HepG2 (cell line): ENCODE results near the gene EXOC3. TPM values are rescaled to one million over a fixed set of nuclear protein-coding genes. Genes with fewer than 3 reads are reported as not detected.

Source experiments
- ATAC-seq: fragments of 200-7000 bp; cut with Tn5 transposase; 3 replicates; pipeline ENCODE4 v1.9.1; 2020; ENCODE audit warnings: mild to moderate bottlenecking, moderate library complexity
- BruUV-seq: library from RNA; stranded (reverse); fragments of 400-500 nt; replicated peaks from 2 replicates; lab custom pipeline; 2021; lab: Mats Ljungman, UMichigan
- CTCF ChIA-PET: fragments of 300-600 bp; formaldehyde crosslinking; extraction: SDS; loops from one replicate; lab custom pipeline; 2021; ENCODE audit warnings: low total read pairs, inconsistent platforms, low intra/inter-chr PET ratio; lab: Yijun Ruan, JAX
- POLR2A ChIA-PET: fragments of 350-600 bp; sonication (Branson Sonifier 250); formaldehyde crosslinking; loops from one replicate; lab custom pipeline; 2020; ENCODE audit warnings: antibody characterized with exemption, inconsistent platforms; lab: Yijun Ruan, JAX
- DNase-seq: peaks from one replicate; pipeline ENCODE4 v3.0.0-alpha.2; 2015; ENCODE audit warnings: low spot score
- FAIRE-seq: peaks from 3 replicates; lab custom pipeline; 2011; peaks lifted over from hg19 to GRCh38; lab: Jason Lieb, UNC
- H2AFZ ChIP-seq: one replicate; pipeline ENCODE4 v1.6.1; 2011; ENCODE audit warnings: low read length, inconsistent platforms
- H3K27ac ChIP-seq: fragments of 300-600 bp; 3 replicates; pipeline ENCODE4 v1.8.0; 2011; ENCODE audit warnings: mixed run types, mild to moderate bottlenecking, mixed read lengths, low read length, inconsistent platforms; ENCODE audit not compliant: insufficient read depth; ENCODE audit errors: extremely low read length
- H3K27me3 ChIP-seq, 2 experiments: fragments of 200-600 bp in 1 of 2; 2 replicates in 1 of 2; 3 replicates in 1 of 2; pipeline versions ENCODE4 v1.6.0 to v1.8.0; 2011; ENCODE audit warnings: low read length in 2 of 2, mild to moderate bottlenecking in 2 of 2, moderate library complexity in 2 of 2, inconsistent platforms in 1 of 2; ENCODE audit not compliant: insufficient read depth in 2 of 2, control insufficient read depth in 1 of 2
- H3K36me3 ChIP-seq, 2 experiments: fragments of 200-600 bp in 1 of 2; replicated peaks in 1 of 2; 2 replicates in 1 of 2; 3 replicates in 1 of 2; pipeline versions ENCODE4 v1.5.1 to v1.8.0; 2011; ENCODE audit warnings: low read length in 2 of 2, inconsistent platforms in 1 of 2; ENCODE audit not compliant: insufficient read depth in 2 of 2, control insufficient read depth in 1 of 2
- H3K4me1 ChIP-seq: 2 replicates; pipeline ENCODE4 v1.5.1; 2012; ENCODE audit warnings: low read length, inconsistent platforms; ENCODE audit not compliant: insufficient read depth
- H3K4me2 ChIP-seq: 2 replicates; pipeline ENCODE4 v1.6.0; 2011; ENCODE audit warnings: low read depth, low read length, inconsistent platforms
- H3K4me3 ChIP-seq, 3 experiments: fragments of 200-600 bp in 1 of 3; sonication (generic), shearing (Covaris generic) in 1 of 3; replicated peaks in 1 of 3; 2 replicates each; pipeline ENCODE4 v1.5.1; 2011 to 2016; ENCODE audit warnings: low read length in 3 of 3, inconsistent platforms in 2 of 3, low read depth in 2 of 3, mild to moderate bottlenecking in 2 of 3, control low read depth in 1 of 3, mixed read lengths in 1 of 3; ENCODE audit not compliant: insufficient read depth in 1 of 3
- H3K79me2 ChIP-seq: one replicate; pipeline ENCODE4 v1.6.1; 2011; ENCODE audit warnings: low read length, inconsistent platforms; ENCODE audit not compliant: insufficient read depth
- H3K9ac ChIP-seq: 2 replicates; pipeline ENCODE4 v1.6.0; 2011; ENCODE audit warnings: mild to moderate bottlenecking, low read depth, low read length, inconsistent platforms; ENCODE audit not compliant: insufficient read depth
- H3K9me3 ChIP-seq: 2 replicates; pipeline ENCODE4 v1.5.1; 2012; ENCODE audit warnings: mild to moderate bottlenecking, low read length
- H4K20me1 ChIP-seq: 2 replicates; pipeline ENCODE4 v1.6.0; 2011; ENCODE audit warnings: inconsistent platforms, mild to moderate bottlenecking, low read length, moderate library complexity; ENCODE audit not compliant: insufficient read depth
- DBP ChIP-seq: sonication (generic); formaldehyde crosslinking; IDR thresholded peaks from 2 replicates; pipeline ENCODE4 v1.4.0; 2020; ENCODE audit warnings: missing genetic modification reagents; ENCODE audit errors: not compliant biosample characterization
- JARID2 ChIP-seq: sonication (generic); formaldehyde crosslinking; IDR thresholded peaks from 2 replicates; pipeline ENCODE4 v1.8.1; 2023; ENCODE audit warnings: missing genetic modification reagents, inconsistent platforms; ENCODE audit not compliant: insufficient replicate concordance
- KAT8 ChIP-seq: IDR thresholded peaks from 2 replicates; pipeline ENCODE4 v1.6.1; 2016; ENCODE audit warnings: missing genetic modification reagents, missing compliant biosample characterization
- NR3C1 ChIP-seq: sonication (generic); formaldehyde crosslinking; IDR thresholded peaks from 2 replicates; pipeline ENCODE4 v1.4.0; 2020; ENCODE audit warnings: missing genetic modification reagents
- PBX2 ChIP-seq: IDR thresholded peaks from 2 replicates; pipeline ENCODE4 v1.6.1; 2016; ENCODE audit warnings: control low read depth
- PHF5A ChIP-seq: IDR thresholded peaks from one replicate; pipeline ENCODE4 v1.6.1; 2018; ENCODE audit warnings: low read depth, missing genetic modification reagents; ENCODE audit not compliant: unreplicated experiment
- REXO4 ChIP-seq: sonication (generic); formaldehyde crosslinking; IDR thresholded peaks from 2 replicates; pipeline ENCODE4 v1.8.0; 2022; ENCODE audit warnings: missing genetic modification reagents, mild to moderate bottlenecking, borderline replicate concordance
- ZBTB38 ChIP-seq: sonication (generic); formaldehyde crosslinking; IDR thresholded peaks from 2 replicates; pipeline ENCODE4 v1.5.1; 2020; ENCODE audit warnings: mild to moderate bottlenecking, missing genetic modification reagents
- ZMYM3 ChIP-seq: sonication (generic); formaldehyde crosslinking; IDR thresholded peaks from 2 replicates; pipeline ENCODE4 v1.5.1; 2020; ENCODE audit warnings: mild to moderate bottlenecking, missing genetic modification reagents
- ZNF337 ChIP-seq: sonication (generic); formaldehyde crosslinking; IDR thresholded peaks from 2 replicates; pipeline ENCODE4 v1.5.1; 2020; ENCODE audit warnings: missing genetic modification reagents, low read depth, mild to moderate bottlenecking, borderline replicate concordance
- ZNF574 ChIP-seq: sonication (generic); formaldehyde crosslinking; IDR thresholded peaks from 2 replicates; pipeline ENCODE4 v1.4.0; 2020; ENCODE audit warnings: missing genetic modification reagents
- ZNF775 ChIP-seq: sonication (generic); formaldehyde crosslinking; IDR thresholded peaks from 2 replicates; pipeline ENCODE4 v1.4.0; 2020; ENCODE audit warnings: missing genetic modification reagents, mild to moderate bottlenecking, moderate library complexity, borderline replicate concordance
- ZSCAN25 ChIP-seq: sonication (generic); formaldehyde crosslinking; IDR thresholded peaks from 2 replicates; pipeline ENCODE4 v1.8.0; 2022; ENCODE audit warnings: mild to moderate bottlenecking, missing genetic modification reagents
- ZSCAN29 ChIP-seq: sonication (generic); formaldehyde crosslinking; conservative IDR thresholded peaks from 2 replicates; pipeline ENCODE4 v1.4.0; 2020; ENCODE audit warnings: mild to moderate bottlenecking, missing genetic modification reagents
- WGBS: methylation state at CpG from one replicate; pipeline ENCODE4 v1.1.6; 2017; ENCODE audit warnings: low lambda C conversion rate; 5-methylcytosine and 5-hydroxymethylcytosine counted together
- in situ Hi-C: cut with HindIII; loops from 2 replicates; pipeline ENCODE4 v1.10.0; 2017; ENCODE audit warnings: low pct_unique_long_range_greater_than_20kb; ENCODE audit not compliant: extremely low pct_ligation_motif_present
- intact Hi-C: fragments of 100-400 bp; cut with micrococcal nuclease; formaldehyde crosslinking; loops from one replicate; pipeline ENCODE4 v1.10.0; 2022; ENCODE audit not compliant: unreplicated experiment
- polyA plus RNA-seq, 8 experiments: library from polyadenylated mRNA; depleted of rRNA in 3 of 8; stranded (reverse) in 7 of 8; unstranded in 1 of 8; fragments of >200 nt; fragmentation: Illumina TruSeq in 4 of 8; extraction: Trizol in 4 of 8; gene quantifications; 2 replicates each; pipeline versions ENCODE4 v1.2.1 to v1.2.3, GENCODE V29; 2011 to 2016; ENCODE audit warnings: low read depth in 4 of 8, missing spikeins in 1 of 8, mixed read lengths in 1 of 8; ENCODE audit not compliant: insufficient read depth in 1 of 8
- total RNA-seq, 5 experiments: library from RNA; depleted of rRNA; stranded (reverse); fragments of >200 nt; fragmentation: Illumina TruSeq; extraction: Trizol; gene quantifications; 2 replicates each; pipeline ENCODE4 v1.2.3, GENCODE V29; 2016; ENCODE audit warnings: low read depth in 1 of 5

The EXOC3 gene
- total and polyA plus RNA-seq, 2 of the 13 experiments (the other 11 are each of a cell fraction or from before 2014, with no cell fraction given) = 9.2 to 20.5 TPM

GRCh38 chr5:402615-403359, 40.2 kb upstream of the EXOC3 start:
- Histone ChIP-seq H4K20me1 (no peaks in the 10 kb centered on the region), H3K9ac (no peak overlapping the region), H3K4me3 (no peak overlapping the region), H3K27ac (no peak overlapping the region), H3K4me1 (peaks cover 12% of the 10 kb centered on the region), H3K36me3 (no peaks in the 10 kb centered on the region), H3K79me2 (no peaks in the 10 kb centered on the region), H3K27me3 (peaks cover 0 to 2% of the 10 kb centered on the region in 2 experiments; a peak in 2 of 5 replicates), H3K9me3 (no peaks in the 10 kb centered on the region), H3K4me2 (no peak overlapping the region), H2AFZ (no peak overlapping the region)
- intact Hi-C loops = no loop called here
- 87% methylated on average over 20 of the region's 20 CpGs for WGBS
- FAIRE-seq (no peak), ATAC-seq (no peak), DNase-seq (no peak)
- TF ChIP-seq NR3C1 (CRISPR knock-in tag) (no peak), ZSCAN25 (CRISPR knock-in tag) (no peak), ZBTB38 (CRISPR knock-in tag) (no peak), PHF5A (CRISPR knock-in tag) (no peak), JARID2 (CRISPR knock-in tag) (no peak)
- in situ Hi-C loops = no loop called here
- no TSS peak for BruUV-seq
- CTCF ChIA-PET = no interaction called here
- POLR2A ChIA-PET = no interaction called here

GRCh38 chr5:403995-404394, 39.0 kb upstream of the EXOC3 start:
- 80% methylated on average over 11 of the region's 11 CpGs for WGBS
- intact Hi-C loops = no loop called here
- POLR2A ChIA-PET = no interaction called here
- TF ChIP-seq ZNF775 (CRISPR knock-in tag) = no peak
- TF ChIP-seq ZSCAN29 (CRISPR knock-in tag) = no peak
- TF ChIP-seq PBX2 = no peak
- TF ChIP-seq ZMYM3 = no peak
- no peak for TF ChIP-seq ZNF337 (CRISPR knock-in tag)
- no peak for TF ChIP-seq KAT8 (CRISPR knock-in tag)
- TF ChIP-seq ZNF574 (CRISPR knock-in tag) = no peak
- TF ChIP-seq DBP = no peak
- no peak for TF ChIP-seq REXO4 (CRISPR knock-in tag)

More at GRCh38 chr5:403995-404394, 39.0 kb upstream of the EXOC3 start:
- in situ Hi-C loops = no loop called here
- no TSS peak for BruUV-seq
- no peaks in the 10 kb centered on the region for H3K9me3 ChIP-seq
- H3K36me3 ChIP-seq = no peaks in the 10 kb centered on the region
- CTCF ChIA-PET = no interaction called here
- DNase-seq = no peak
- H3K27ac ChIP-seq = no peak overlapping the region
- H3K4me1 ChIP-seq = peaks cover 12% of the 10 kb centered on the region
- H3K27me3 ChIP-seq = peaks cover 0 to 2% of the 10 kb centered on the region in 2 experiments; a peak in 2 of 5 replicates
- H3K4me2 ChIP-seq = no peak overlapping the region
- H4K20me1 ChIP-seq = no peaks in the 10 kb centered on the region
- no peak overlapping the region for H3K9ac ChIP-seq
- no peak for FAIRE-seq
- no peak overlapping the region for H2AFZ ChIP-seq
- no peaks in the 10 kb centered on the region for H3K79me2 ChIP-seq
- no peak for ATAC-seq
- H3K4me3 ChIP-seq = no peak overlapping the region
